Measurements from ENCODE around the gene OR6N1.

Gene OR6N1

GRCh38 chr1:158818975-158819431 lies 47.0 kb upstream of the OR6N1 start:
- Histone ChIP-seq H3K4me3 (ENCODE audit: low read length, poor library complexity, severe bottlenecking) (peak overlapping the region; percentile 45), H3K4me1 (ENCODE audit: insufficient read depth, low read length, poor library complexity, severe bottlenecking) (peaks cover 30% of the 10 kb centered on the region), H3K27me3 (ENCODE audit: insufficient read depth, low read length, poor library complexity, severe bottlenecking) (no peaks in the 10 kb centered on the region), H4K20me1 (ENCODE audit: insufficient read depth, low read length, poor library complexity, severe bottlenecking) (no peaks in the 10 kb centered on the region), H3K4me2 (ENCODE audit: low read depth, low read length, poor library complexity, severe bottlenecking) (peak overlapping the region; percentile 50), H3F3A (ENCODE audit: low read depth) (no peaks in the 10 kb centered on the region), H3K36me3 (ENCODE audit: insufficient read depth, low read length) (no peaks in the 10 kb centered on the region), H3K79me2 (ENCODE audit: insufficient read depth, low read length) (no peaks in the 10 kb centered on the region), H2AFZ (ENCODE audit: low read length) (peak overlapping the region; percentile 44), H3K9ac (ENCODE audit: low read depth, low read length, poor library complexity, severe bottlenecking) (peak overlapping the region; percentile 22), H3K9me3 (ENCODE audit: insufficient read depth, low read depth, low read length) (no peaks in the 10 kb centered on the region), H3K9me2 (replicated peaks; ENCODE audit: low read depth, low read length) (no peaks in the 10 kb centered on the region)
- TF ChIP-seq EZH2phosphoT487 (IDR thresholded peaks at IDR 0.05; ENCODE audit: borderline replicate concordance) (no peak), CTCF (conservative IDR thresholded peaks at IDR 0.05; ENCODE audit: low read length) (no peak)

- Histone ChIP-seq H3K27me3 (ENCODE audit: insufficient read depth, low read length, poor library complexity, severe bottlenecking) (no peaks in the 10 kb centered on the region), H3K79me2 (ENCODE audit: insufficient read depth, low read length) (no peaks in the 10 kb centered on the region), H3F3A (ENCODE audit: low read depth) (no peaks in the 10 kb centered on the region), H3K4me2 (ENCODE audit: low read depth, low read length, poor library complexity, severe bottlenecking) (peak overlapping the region; percentile 50), H3K4me1 (ENCODE audit: insufficient read depth, low read length, poor library complexity, severe bottlenecking) (peaks cover 30% of the 10 kb centered on the region), H3K9me2 (replicated peaks; ENCODE audit: low read depth, low read length) (no peaks in the 10 kb centered on the region), H2AFZ (ENCODE audit: low read length) (peak overlapping the region; percentile 44), H3K9me3 (ENCODE audit: insufficient read depth, low read depth, low read length) (no peaks in the 10 kb centered on the region), H3K36me3 (ENCODE audit: insufficient read depth, low read length) (no peaks in the 10 kb centered on the region), H3K4me3 (ENCODE audit: low read length, poor library complexity, severe bottlenecking) (no peak overlapping the region), H4K20me1 (ENCODE audit: insufficient read depth, low read length, poor library complexity, severe bottlenecking) (no peaks in the 10 kb centered on the region), H3K9ac (ENCODE audit: low read depth, low read length, poor library complexity, severe bottlenecking) (peak overlapping the region; percentile 22)
- TF ChIP-seq EZH2phosphoT487 (IDR thresholded peaks at IDR 0.05; ENCODE audit: borderline replicate concordance): no peak
- TF ChIP-seq CTCF (conservative IDR thresholded peaks at IDR 0.05; ENCODE audit: low read length): no peak
Observed at GRCh38 chr1:158818560-158818959, 46.6 kb upstream of the OR6N1 start.

- Histone ChIP-seq H3K79me2 (ENCODE audit: insufficient read depth, low read length) (no peaks in the 10 kb centered on the region), H2AFZ (ENCODE audit: low read length) (no peak overlapping the region), H4K20me1 (ENCODE audit: insufficient read depth, low read length, poor library complexity, severe bottlenecking) (no peaks in the 10 kb centered on the region), H3K36me3 (ENCODE audit: insufficient read depth, low read length) (no peaks in the 10 kb centered on the region), H3F3A (ENCODE audit: low read depth) (no peaks in the 10 kb centered on the region), H3K4me1 (ENCODE audit: insufficient read depth, low read length, poor library complexity, severe bottlenecking) (peaks cover 20% of the 10 kb centered on the region), H3K27me3 (ENCODE audit: insufficient read depth, low read length, poor library complexity, severe bottlenecking) (no peaks in the 10 kb centered on the region), H3K4me3 (ENCODE audit: low read length, poor library complexity, severe bottlenecking) (no peak overlapping the region), H3K9me2 (replicated peaks; ENCODE audit: low read depth, low read length) (no peaks in the 10 kb centered on the region), H3K4me2 (ENCODE audit: low read depth, low read length, poor library complexity, severe bottlenecking) (no peak overlapping the region), H3K9me3 (ENCODE audit: insufficient read depth, low read depth, low read length) (no peaks in the 10 kb centered on the region), H3K9ac (ENCODE audit: low read depth, low read length, poor library complexity, severe bottlenecking) (no peak overlapping the region)
- TF ChIP-seq CTCF (conservative IDR thresholded peaks at IDR 0.05; ENCODE audit: low read length) (no peak), EZH2phosphoT487 (IDR thresholded peaks at IDR 0.05; ENCODE audit: borderline replicate concordance) (no peak)
Observed at GRCh38 chr1:158814970-158815369, 43.0 kb upstream of the OR6N1 start.

Measured in Loucy (cell line).